K562 (cell line): ENCODE data around the gene TRIM62. TPM values are rescaled to one million over a fixed set of nuclear protein-coding genes. Genes with fewer than 3 reads are reported as not detected.

Experiments used
- CEBPG ChIP-seq, 3 experiments: fragments of 200-800 bp in 1 of 3; sonication (Bioruptor generic) in 1 of 3; sonication (generic) in 1 of 3; formaldehyde crosslinking in 1 of 3; IDR thresholded peaks in 2 of 3; conservative IDR thresholded peaks in 1 of 3; 2 replicates each; pipeline versions ENCODE4 v1.6.1 to v1.8.0; 2016 to 2022; ENCODE audit warnings: missing compliant biosample characterization in 2 of 3, missing genetic modification characterization in 2 of 3, mild to moderate bottlenecking in 1 of 3, missing genetic modification reagents in 1 of 3
- CREM ChIP-seq: IDR thresholded peaks from 2 replicates; pipeline ENCODE4 v1.6.1; 2014; ENCODE audit warnings: antibody characterized with exemption, low read depth
- FOS ChIP-seq: IDR thresholded peaks from 3 replicates; pipeline ENCODE4 v1.6.1; 2011; ENCODE audit not compliant: insufficient read length; ENCODE audit errors: extremely low read depth
- KDM5B ChIP-seq: fragments of 200-600 bp; sonication (generic); IDR thresholded peaks from 2 replicates; pipeline ENCODE4 v1.6.1; 2012; ENCODE audit warnings: low read depth, mild to moderate bottlenecking, moderate library complexity, low read length, control low read depth, inconsistent platforms; ENCODE audit not compliant: insufficient replicate concordance
- MCM2 ChIP-seq: fragments of 450-650 bp; IDR thresholded peaks from 2 replicates; pipeline ENCODE4 v1.6.1; 2017; ENCODE audit warnings: low read depth, mild to moderate bottlenecking
- RFX7 ChIP-seq: fragments of 250-450 bp; sonication (Bioruptor Pico); IDR thresholded peaks from 2 replicates; pipeline ENCODE4 v1.5.1; 2021; ENCODE audit warnings: mild to moderate bottlenecking
- STAG1 ChIP-seq: sonication (generic); formaldehyde crosslinking; IDR thresholded peaks from 2 replicates; pipeline ENCODE4 v1.5.0; 2020; ENCODE audit warnings: missing genetic modification reagents, borderline replicate concordance
- TBL1XR1 ChIP-seq, 2 experiments: IDR thresholded peaks; 2 replicates each; pipeline ENCODE4 v1.6.1; 2012; ENCODE audit warnings: improper control_type of control experiment in 2 of 2, low read length in 2 of 2, mild to moderate bottlenecking in 1 of 2
- VEZF1 ChIP-seq: fragments of 200-800 bp; sonication (Bioruptor generic); IDR thresholded peaks from 2 replicates; pipeline ENCODE4 v1.6.1; 2017; ENCODE audit warnings: missing genetic modification characterization, missing compliant biosample characterization
- ZNF12 ChIP-seq: sonication (generic); formaldehyde crosslinking; IDR thresholded peaks from 2 replicates; pipeline ENCODE4 v1.4.0; 2020; ENCODE audit warnings: mild to moderate bottlenecking, missing genetic modification reagents
- polyA plus RNA-seq, 8 experiments: library from polyadenylated mRNA; depleted of rRNA in 4 of 8; stranded (reverse) in 5 of 8; unstranded in 3 of 8; fragments of >200 nt; fragmentation: Nextera tagmentation in 2 of 8; fragmentation: Illumina TruSeq in 1 of 8; extraction: Ambion mirVana in 2 of 8; extraction: Trizol in 1 of 8; gene quantifications; 2 replicates each; pipeline versions ENCODE4 v1.2.1 to v1.2.3, GENCODE V29; 2011 to 2014; ENCODE audit warnings: inconsistent platforms in 1 of 8, missing spikeins in 1 of 8
- total RNA-seq, 7 experiments: library from RNA; depleted of rRNA in 6 of 7; stranded (reverse); fragments of >200 nt in 6 of 7; fragmentation: Illumina TruSeq in 2 of 7; extraction: Trizol in 2 of 7; gene quantifications; 2 replicates each; pipeline versions ENCODE4 v1.2.1 to v1.2.3, GENCODE V29; 2011 to 2021; ENCODE audit warnings: low replicate concordance in 1 of 7
- TF ChIP-seq, protein P1 (sequence below), 2 experiments: fragments of 450-650 bp in 1 of 2; sonication (generic) in 1 of 2; formaldehyde crosslinking in 1 of 2; IDR thresholded peaks in 1 of 2; conservative IDR thresholded peaks in 1 of 2; 2 replicates each; pipeline versions ENCODE4 v1.6.1 to v1.8.1; 2016 to 2023; ENCODE audit warnings: mild to moderate bottlenecking in 2 of 2, moderate library complexity in 2 of 2, inconsistent platforms in 1 of 2, missing genetic modification reagents in 1 of 2
- TF ChIP-seq, protein P2 (sequence below): sonication (generic); formaldehyde crosslinking; IDR thresholded peaks from 2 replicates; pipeline ENCODE4 v1.5.0; 2020; ENCODE audit warnings: missing genetic modification reagents
- TF ChIP-seq, protein P3 (sequence below): fragments of 450-650 bp; IDR thresholded peaks from 2 replicates; pipeline ENCODE4 v1.6.1; 2018; ENCODE audit warnings: mild to moderate bottlenecking, low read depth; ENCODE audit not compliant: partially characterized antibody
- TF ChIP-seq, protein P4 (sequence below): fragments of 250-450 bp; sonication (Bioruptor Pico); IDR thresholded peaks from 2 replicates; pipeline ENCODE4 v1.4.0; 2020; ENCODE audit warnings: mild to moderate bottlenecking, moderate library complexity
- TF ChIP-seq, protein P5 (sequence below): fragments of 450-650 bp; formaldehyde crosslinking; IDR thresholded peaks from 2 replicates; pipeline ENCODE4 v1.4.0; 2022; ENCODE audit warnings: missing genetic modification characterization

The TRIM62 gene
- total and polyA plus RNA-seq, 9 of the 15 experiments (the other 6 are each of a cell fraction or from before 2014, with no cell fraction given), result 0.18 to 2.3 (median 0.52) TPM

- TF ChIP-seq, protein P1, sequence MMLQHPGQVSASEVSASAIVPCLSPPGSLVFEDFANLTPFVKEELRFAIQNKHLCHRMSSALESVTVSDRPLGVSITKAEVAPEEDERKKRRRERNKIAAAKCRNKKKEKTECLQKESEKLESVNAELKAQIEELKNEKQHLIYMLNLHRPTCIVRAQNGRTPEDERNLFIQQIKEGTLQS (IDR thresholded peaks at IDR 0.05), result peak; percentile 44; the same call in 1 of the 2 replicates
- TF ChIP-seq, protein P1 (CRISPR knock-in tag; conservative IDR thresholded peaks at IDR 0.05), result no peak
- TF ChIP-seq STAG1 (CRISPR knock-in tag) (no peak), RFX7 (CRISPR knock-in tag) (no peak), CEBPG (CRISPR knock-in tag; IDR thresholded peaks at IDR 0.05) (no peak), CEBPG (tag; conservative IDR thresholded peaks at IDR 0.05 in 1 of 2, IDR thresholded peaks at IDR 0.05 in 1 of 2) (0 out of 4 replicates have a peak, but pooled peaks of 1 of the 2 experiments have one; percentile 24), KDM5B (no peak), VEZF1 (no peak), CREM (peak; percentile 51; the same call in 1 of the 2 replicates), ZNF12 (no peak), FOS (no peak), MCM2 (no peak), TBL1XR1 (IDR thresholded peaks at IDR 0.05; ENCODE audit: low read length in 2 of 2) (no peak)
- TF ChIP-seq, protein P2, sequence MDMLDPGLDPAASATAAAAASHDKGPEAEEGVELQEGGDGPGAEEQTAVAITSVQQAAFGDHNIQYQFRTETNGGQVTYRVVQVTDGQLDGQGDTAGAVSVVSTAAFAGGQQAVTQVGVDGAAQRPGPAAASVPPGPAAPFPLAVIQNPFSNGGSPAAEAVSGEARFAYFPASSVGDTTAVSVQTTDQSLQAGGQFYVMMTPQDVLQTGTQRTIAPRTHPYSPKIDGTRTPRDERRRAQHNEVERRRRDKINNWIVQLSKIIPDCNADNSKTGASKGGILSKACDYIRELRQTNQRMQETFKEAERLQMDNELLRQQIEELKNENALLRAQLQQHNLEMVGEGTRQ (CRISPR knock-in tag), result peak; percentile 20; the same call in 1 of the 2 replicates
- TF ChIP-seq, protein P3, sequence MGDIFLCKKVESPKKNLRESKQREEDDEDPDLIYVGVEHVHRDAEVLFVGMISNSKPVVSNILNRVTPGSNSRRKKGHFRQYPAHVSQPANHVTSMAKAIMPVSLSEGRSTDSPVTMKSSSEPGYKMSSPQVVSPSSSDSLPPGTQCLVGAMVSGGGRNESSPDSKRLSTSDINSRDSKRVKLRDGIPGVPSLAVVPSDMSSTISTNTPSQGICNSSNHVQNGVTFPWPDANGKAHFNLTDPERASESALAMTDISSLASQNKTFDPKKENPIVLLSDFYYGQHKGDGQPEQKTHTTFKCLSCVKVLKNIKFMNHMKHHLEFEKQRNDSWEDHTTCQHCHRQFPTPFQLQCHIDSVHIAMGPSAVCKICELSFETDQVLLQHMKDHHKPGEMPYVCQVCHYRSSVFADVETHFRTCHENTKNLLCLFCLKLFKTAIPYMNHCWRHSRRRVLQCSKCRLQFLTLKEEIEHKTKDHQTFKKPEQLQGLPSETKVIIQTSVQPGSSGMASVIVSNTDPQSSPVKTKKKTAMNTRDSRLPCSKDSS, result no peak
- TF ChIP-seq, protein P4, sequence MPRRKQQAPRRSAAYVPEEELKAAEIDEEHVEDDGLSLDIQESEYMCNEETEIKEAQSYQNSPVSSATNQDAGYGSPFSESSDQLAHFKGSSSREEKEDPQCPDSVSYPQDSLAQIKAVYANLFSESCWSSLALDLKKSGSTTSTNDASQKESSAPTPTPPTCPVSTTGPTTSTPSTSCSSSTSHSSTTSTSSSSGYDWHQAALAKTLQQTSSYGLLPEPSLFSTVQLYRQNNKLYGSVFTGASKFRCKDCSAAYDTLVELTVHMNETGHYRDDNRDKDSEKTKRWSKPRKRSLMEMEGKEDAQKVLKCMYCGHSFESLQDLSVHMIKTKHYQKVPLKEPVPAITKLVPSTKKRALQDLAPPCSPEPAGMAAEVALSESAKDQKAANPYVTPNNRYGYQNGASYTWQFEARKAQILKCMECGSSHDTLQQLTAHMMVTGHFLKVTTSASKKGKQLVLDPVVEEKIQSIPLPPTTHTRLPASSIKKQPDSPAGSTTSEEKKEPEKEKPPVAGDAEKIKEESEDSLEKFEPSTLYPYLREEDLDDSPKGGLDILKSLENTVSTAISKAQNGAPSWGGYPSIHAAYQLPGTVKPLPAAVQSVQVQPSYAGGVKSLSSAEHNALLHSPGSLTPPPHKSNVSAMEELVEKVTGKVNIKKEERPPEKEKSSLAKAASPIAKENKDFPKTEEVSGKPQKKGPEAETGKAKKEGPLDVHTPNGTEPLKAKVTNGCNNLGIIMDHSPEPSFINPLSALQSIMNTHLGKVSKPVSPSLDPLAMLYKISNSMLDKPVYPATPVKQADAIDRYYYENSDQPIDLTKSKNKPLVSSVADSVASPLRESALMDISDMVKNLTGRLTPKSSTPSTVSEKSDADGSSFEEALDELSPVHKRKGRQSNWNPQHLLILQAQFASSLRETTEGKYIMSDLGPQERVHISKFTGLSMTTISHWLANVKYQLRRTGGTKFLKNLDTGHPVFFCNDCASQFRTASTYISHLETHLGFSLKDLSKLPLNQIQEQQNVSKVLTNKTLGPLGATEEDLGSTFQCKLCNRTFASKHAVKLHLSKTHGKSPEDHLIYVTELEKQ, result no peak
- TF ChIP-seq, protein P5, sequence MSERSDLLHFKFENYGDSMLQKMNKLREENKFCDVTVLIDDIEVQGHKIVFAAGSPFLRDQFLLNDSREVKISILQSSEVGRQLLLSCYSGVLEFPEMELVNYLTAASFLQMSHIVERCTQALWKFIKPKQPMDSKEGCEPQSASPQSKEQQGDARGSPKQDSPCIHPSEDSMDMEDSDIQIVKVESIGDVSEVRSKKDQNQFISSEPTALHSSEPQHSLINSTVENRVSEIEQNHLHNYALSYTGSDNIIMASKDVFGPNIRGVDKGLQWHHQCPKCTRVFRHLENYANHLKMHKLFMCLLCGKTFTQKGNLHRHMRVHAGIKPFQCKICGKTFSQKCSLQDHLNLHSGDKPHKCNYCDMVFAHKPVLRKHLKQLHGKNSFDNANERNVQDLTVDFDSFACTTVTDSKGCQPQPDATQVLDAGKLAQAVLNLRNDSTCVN, result no peak
These were observed 62.2 kb downstream of the TRIM62 start (continued) for GRCh38 chr1:33119532-33120217.
